Heart right ventricle (tissue), 16 donors: ENCODE measurements around the gene PPM1L. TPM values are rescaled to one million over a fixed set of nuclear protein-coding genes. Genes with fewer than 3 reads are reported as not detected.

Source experiments
- ATAC-seq, 8 donors: fragments of 200-7000 bp; cut with Tn5 transposase; one replicate each; pipeline ENCODE4 v1.9.1; 2020; ENCODE audit warnings: mild to moderate bottlenecking in 8 of 8, moderate library complexity in 8 of 8, moderate number of reproducible peaks in 1 of 8
- DNase-seq, 2 donors: peaks; one replicate each; pipeline ENCODE4 v3.0.0-alpha.2; 2020
- H3K27ac ChIP-seq, 10 donors: fragments of 200-600 bp; sonication (generic) in 2 of 10; one replicate each; pipeline versions ENCODE4 v1.5.0 to v1.8.0; 2020 to 2022; ENCODE audit warnings: mild to moderate bottlenecking in 3 of 10
- H3K27me3 ChIP-seq, 7 donors: fragments of 200-600 bp; one replicate each; pipeline ENCODE4 v1.8.0; 2021 to 2022; ENCODE audit warnings: mild to moderate bottlenecking in 2 of 7
- H3K36me3 ChIP-seq, 9 donors: fragments of 200-600 bp; sonication (generic) in 1 of 9; one replicate each; pipeline versions ENCODE4 v1.5.0 to v1.8.0; 2020 to 2022; ENCODE audit warnings: mild to moderate bottlenecking in 2 of 9
- H3K4me1 ChIP-seq, 9 donors: fragments of 200-600 bp; sonication (generic) in 1 of 9; one replicate each; pipeline versions ENCODE4 v1.5.0 to v1.8.0; 2020 to 2022; ENCODE audit warnings: mild to moderate bottlenecking in 4 of 9
- H3K4me3 ChIP-seq, 10 donors: fragments of 200-600 bp; sonication (generic) in 2 of 10; one replicate each; pipeline versions ENCODE4 v1.5.0 to v1.8.0; 2020 to 2022; ENCODE audit warnings: mild to moderate bottlenecking in 7 of 10, moderate library complexity in 2 of 10
- H3K9me3 ChIP-seq, 11 donors: fragments of 200-600 bp in 10 of 11; sonication (generic) in 2 of 11; one replicate each; pipeline versions ENCODE4 v1.5.0 to v1.8.0; 2013 to 2022; ENCODE audit warnings: mild to moderate bottlenecking in 2 of 11, control low read depth in 1 of 11, moderate library complexity in 1 of 11
- WGBS, 2 donors: extraction: QIAGEN DNeasy Blood & Tissue Kit; methylation state at CpG; one replicate each; pipeline ENCODE4 v1.1.7; 2013; ENCODE audit warnings: inconsistent platforms in 1 of 2; 5-methylcytosine and 5-hydroxymethylcytosine counted together
- intact Hi-C, 10 donors: fragments of 100-400 bp; cut with DNase I; formaldehyde crosslinking; loops; one replicate each; pipeline versions ENCODE4 v1.11.1 to v1.14.2; 2022
- polyA plus RNA-seq, 2 donors: library from polyadenylated mRNA; stranded (reverse); fragments of 200-250 nt; gene quantifications; one replicate each; pipeline ENCODE4 v1.2.3, GENCODE V29; 2013
- total RNA-seq, 10 donors: library from RNA; stranded (reverse); fragmentation: NEBNext Ultra II Directional in 3 of 10; extraction: Animal tissue kit (Norgen Biotek cat#: 25700) in 3 of 10; gene quantifications; one replicate each; pipeline versions ENCODE4 v1.2.1 to v1.2.4, GENCODE V29; 2021 to 2023
- TF ChIP-seq, protein P1 (sequence below), 9 donors: fragments of 200-600 bp; sonication (generic) in 2 of 9; IDR thresholded peaks; one replicate each; pipeline versions ENCODE4 v1.5.0 to v1.8.0; 2021 to 2022; ENCODE audit warnings: antibody characterized with exemption in 9 of 9, mild to moderate bottlenecking in 5 of 9, moderate library complexity in 1 of 9
- donor health status: Arrhythmogenic right ventricular cardiomyopathy.
- donor health status: ischemic (EF 13 %, LVEDD 7.1; RV severe dilation, severe dysfunction).
- donor health status: healthy with polysubstance abuse.
- donor health status: DM: no; HTN: yes; CAD: no.
- donor health status: DM: no; HTN: no; CAD: no.
- donor health status: ischemic (EF 25% LVEDD 6.9; RV normal size, moderate dysfunction).
- donor health status: ischemic (EF 25% LVEDD 5.7; RV mildly dilated, moderate dysfunction).
- donor health status: healthy.
- donor health status: DM: yes; HTN: yes; CAD: no.
- donor health status: Ischemic cardiomyopathy.
- donor health status: ischemic (EF 35%, LVEDD 5.7; RV mildly dilated, moderate dysfunction).
- donor health status: nonischemic (EF 11% LVEDD 7.7; RV severe dilation, severe dysfunction).
- donor health status: DM: yes; HTN: yes; CAD: no.
- donor health status: PGD.
- donor health status: ischemic (EF 29% LVEDD 5.4; RV normal size, mild dysfunction).
- donor health status: nonischemic (EF 23%, LVEDD 6.1; RV moderate dilation, normal function).

Gene PPM1L
- total and polyA plus RNA-seq, 12 donors = 4.4 to 55.5 (median 37.7) TPM

DNA sequence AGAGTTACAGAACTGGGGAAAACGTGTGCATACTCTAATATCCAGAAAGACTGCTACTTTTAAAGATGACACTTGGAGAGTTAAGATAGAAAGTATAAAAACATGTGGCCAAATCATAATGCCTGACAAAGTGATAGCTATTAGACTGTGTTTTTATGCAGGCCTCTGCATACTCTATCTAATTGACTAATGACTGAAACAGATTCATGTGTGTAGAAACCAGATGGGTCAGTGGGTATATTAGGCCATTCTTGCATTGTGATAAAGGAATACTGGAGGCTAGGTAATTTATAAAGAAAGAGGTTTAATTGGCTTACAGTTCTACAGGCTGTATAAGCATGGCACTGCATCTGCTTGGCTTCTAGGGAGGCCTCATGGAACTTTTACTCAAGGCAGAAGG lies 71.5 kb downstream of the PPM1L start:
- Histone ChIP-seq H3K27ac (no peak overlapping the region), H3K36me3 (no peaks in the 10 kb centered on the region), H3K27me3 (no peaks in the 10 kb centered on the region), H3K4me1 (peaks cover 0 to 53% (median 24%) of the 10 kb centered on the region in 9 donors), H3K4me3 (no peak overlapping the region), H3K9me3 (no peaks in the 10 kb centered on the region)
- no peak for ATAC-seq
- WGBS, 2 donors = 42 to 59% methylated on average over 1 of the region's 1 CpG
- intact Hi-C loops = no loop called here
- TF ChIP-seq, protein P1, sequence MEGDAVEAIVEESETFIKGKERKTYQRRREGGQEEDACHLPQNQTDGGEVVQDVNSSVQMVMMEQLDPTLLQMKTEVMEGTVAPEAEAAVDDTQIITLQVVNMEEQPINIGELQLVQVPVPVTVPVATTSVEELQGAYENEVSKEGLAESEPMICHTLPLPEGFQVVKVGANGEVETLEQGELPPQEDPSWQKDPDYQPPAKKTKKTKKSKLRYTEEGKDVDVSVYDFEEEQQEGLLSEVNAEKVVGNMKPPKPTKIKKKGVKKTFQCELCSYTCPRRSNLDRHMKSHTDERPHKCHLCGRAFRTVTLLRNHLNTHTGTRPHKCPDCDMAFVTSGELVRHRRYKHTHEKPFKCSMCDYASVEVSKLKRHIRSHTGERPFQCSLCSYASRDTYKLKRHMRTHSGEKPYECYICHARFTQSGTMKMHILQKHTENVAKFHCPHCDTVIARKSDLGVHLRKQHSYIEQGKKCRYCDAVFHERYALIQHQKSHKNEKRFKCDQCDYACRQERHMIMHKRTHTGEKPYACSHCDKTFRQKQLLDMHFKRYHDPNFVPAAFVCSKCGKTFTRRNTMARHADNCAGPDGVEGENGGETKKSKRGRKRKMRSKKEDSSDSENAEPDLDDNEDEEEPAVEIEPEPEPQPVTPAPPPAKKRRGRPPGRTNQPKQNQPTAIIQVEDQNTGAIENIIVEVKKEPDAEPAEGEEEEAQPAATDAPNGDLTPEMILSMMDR (IDR thresholded peaks at IDR 0.05) = no peak
- no peak for DNase-seq

DNA sequence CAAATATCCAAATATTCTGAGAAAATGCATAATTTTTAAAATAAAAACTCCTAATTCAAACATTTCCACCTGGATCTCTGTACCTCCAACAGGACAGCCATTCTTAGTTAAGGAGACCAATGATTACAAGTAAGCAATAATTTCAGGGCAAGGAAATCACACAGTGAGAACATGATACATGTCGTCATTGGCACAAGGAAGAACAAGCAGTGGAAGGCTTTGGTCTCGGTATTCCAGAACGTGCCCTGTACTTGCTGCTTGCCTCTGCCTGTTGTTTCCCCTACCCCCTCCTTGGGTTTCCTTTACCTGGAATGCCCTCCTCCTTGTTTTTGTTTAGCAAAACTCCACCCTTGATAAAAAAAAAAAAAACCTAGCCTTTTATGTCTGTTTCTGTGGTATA lies 72.8 kb downstream of the PPM1L start:
- intact Hi-C loops = no loop called here
- Histone ChIP-seq H3K9me3 (peaks cover 0 to 7% (median 0%) of the 10 kb centered on the region in 11 donors), H3K27me3 (no peaks in the 10 kb centered on the region), H3K4me3 (no peak overlapping the region), H3K4me1 (peaks cover 0 to 42% (median 24%) of the 10 kb centered on the region in 9 donors), H3K27ac (no peak overlapping the region), H3K36me3 (no peaks in the 10 kb centered on the region)
- no peak for ATAC-seq
- no peak for DNase-seq
- WGBS, 2 donors = 85 to 91% methylated on average over 3 of the region's 3 CpGs
- TF ChIP-seq, protein P1 (IDR thresholded peaks at IDR 0.05) = no peak

DNA sequence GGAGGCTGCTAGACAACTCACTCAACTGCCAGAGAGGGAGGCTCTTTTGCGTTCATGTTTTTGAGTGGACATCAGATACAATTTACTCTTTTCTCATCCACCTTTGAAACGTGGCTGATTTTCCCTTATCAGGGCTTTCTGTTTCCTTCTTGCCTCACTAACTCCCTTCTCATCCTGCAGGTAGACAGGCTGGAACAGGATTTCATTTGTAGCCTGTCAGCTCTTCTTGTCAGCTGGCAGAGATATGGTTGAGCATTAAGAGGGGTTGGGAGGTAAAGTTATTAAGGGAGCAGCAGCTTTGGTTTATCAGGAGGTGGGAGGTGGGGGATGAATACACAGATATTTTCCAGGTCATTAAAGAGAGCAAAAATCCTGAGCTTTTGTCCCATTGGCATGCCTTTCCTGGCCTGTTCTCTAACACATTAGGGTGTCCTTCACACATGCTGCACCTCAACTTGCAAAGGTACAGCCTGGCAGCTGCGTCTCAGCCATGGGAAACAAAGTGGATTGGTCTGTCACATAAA lies 73.5 kb downstream of the PPM1L start:
- 49 to 50% methylated on average over 3 of the region's 3 CpGs for WGBS, 2 donors
- intact Hi-C loops = no loop called here
- peaks cover 0 to 42% (median 24%) of the 10 kb centered on the region in 9 donors for H3K4me1 ChIP-seq

DNA sequence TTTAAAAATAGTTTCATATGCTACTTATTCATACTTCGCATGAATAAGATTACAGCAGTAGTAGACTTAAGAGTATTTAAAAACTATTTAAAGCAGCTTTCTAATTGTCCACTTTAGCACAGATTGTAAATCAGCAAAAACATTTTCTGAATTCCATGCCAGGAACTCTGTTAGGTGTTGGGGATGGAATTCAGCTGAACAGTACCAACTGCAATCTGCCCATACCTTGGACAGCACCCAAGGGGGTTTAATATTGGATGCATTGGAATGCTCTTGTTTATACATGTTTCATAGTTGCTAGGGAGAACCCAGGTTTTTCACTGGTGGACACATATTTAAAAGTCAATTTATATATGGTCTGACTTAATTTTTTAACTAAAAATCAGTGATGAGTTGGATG lies 74.8 kb downstream of the PPM1L start:
- Histone ChIP-seq H3K27ac (no peak overlapping the region), H3K27me3 (no peaks in the 10 kb centered on the region), H3K36me3 (no peaks in the 10 kb centered on the region), H3K4me1 (peaks cover 0 to 35% (median 17%) of the 10 kb centered on the region in 9 donors), H3K4me3 (no peak overlapping the region), H3K9me3 (peaks cover 0 to 7% (median 0%) of the 10 kb centered on the region in 11 donors)
- intact Hi-C loops = no loop called here
- DNase-seq (no peak), ATAC-seq (no peak)
- TF ChIP-seq, protein P1 (IDR thresholded peaks at IDR 0.05) = no peak
- 39 to 53% methylated on average over 1 of the region's 1 CpG for WGBS, 2 donors

More for the DNA sequence above, 73.5 kb downstream of the PPM1L start:
- Histone ChIP-seq H3K36me3 (no peaks in the 10 kb centered on the region), H3K9me3 (peaks cover 0 to 7% (median 0%) of the 10 kb centered on the region in 11 donors), H3K27me3 (no peaks in the 10 kb centered on the region), H3K27ac (no peak overlapping the region), H3K4me3 (no peak overlapping the region)
- TF ChIP-seq, protein P1 (IDR thresholded peaks at IDR 0.05) = no peak
- no peak for ATAC-seq
- no peak for DNase-seq
